BLaER1 treated with 17β-estradiol and CSF1 and Interleukin-3, amounts not matched to agents 10 nM and 100 nM (cell line): ENCODE data around the gene TTC12.

Experiments used
- H3K27ac ChIP-seq, 11 experiments: shearing (Covaris generic); formaldehyde crosslinking; 2 replicates each; pipeline ENCODE4 v1.8.1; 2022
- H3K27me3 ChIP-seq, 11 experiments: shearing (Covaris generic); formaldehyde crosslinking; 2 replicates each; pipeline ENCODE4 v1.8.1; 2022
- H3K36me3 ChIP-seq, 11 experiments: shearing (Covaris generic); formaldehyde crosslinking; 2 replicates each; pipeline ENCODE4 v1.8.1; 2022
- H3K4me1 ChIP-seq, 10 experiments: shearing (Covaris generic); formaldehyde crosslinking; 2 replicates each; pipeline ENCODE4 v1.8.1; 2022
- H3K4me2 ChIP-seq, 11 experiments: shearing (Covaris generic); formaldehyde crosslinking; 2 replicates each; pipeline ENCODE4 v1.8.1; 2022
- H3K4me3 ChIP-seq, 10 experiments: shearing (Covaris generic); formaldehyde crosslinking; 2 replicates each; pipeline ENCODE4 v1.8.1; 2022
- H3K9ac ChIP-seq, 11 experiments: shearing (Covaris generic); formaldehyde crosslinking; 2 replicates each; pipeline ENCODE4 v1.8.1; 2022
- H3K9me3 ChIP-seq, 11 experiments: shearing (Covaris generic); formaldehyde crosslinking; replicated peaks in 1 of 11; 2 replicates each; pipeline ENCODE4 v1.8.1; 2022
- H4K20me1 ChIP-seq, 11 experiments: shearing (Covaris generic); formaldehyde crosslinking; 2 replicates each; pipeline ENCODE4 v1.8.1; 2022
- Cebpa-rat ChIP-seq, 11 experiments: shearing (Covaris generic); IDR thresholded peaks; 2 replicates each; pipeline ENCODE4 v1.8.1; 2022

Gene TTC12

GRCh38 chr11:113314389-113315301, at the start of gene TTC12:
Gene TTC12 (plus strand): TSS chr11:113314583. CDS start chr11:113316258, 1,675 bp downstream.
- Histone ChIP-seq H3K4me2 (no peak within 1 kb of the TSS), H3K9ac (no peak within 1 kb of the TSS), H3K27ac (no peak within 1 kb of the TSS), H3K4me1 (no peaks in the 10 kb centered on the region), H3K9me3 (peaks cover 0 to 9% (median 3%) of the 10 kb centered on the region in 11 experiments; a peak in 5 of 22 replicates), H3K36me3 (no peaks in the 10 kb centered on the region), H3K27me3 (no peaks in the 10 kb centered on the region; a peak in 1 of 22 replicates), H4K20me1 (no peaks in the 10 kb centered on the region), H3K4me3 (no peak within 1 kb of the TSS)
- TF ChIP-seq Cebpa-rat (IDR thresholded peaks at IDR 0.05) = no peak

GRCh38 chr11:113265362-113265761, 49.0 kb upstream of the TTC12 start:
- H3K9ac ChIP-seq = no peak overlapping the region
- H3K4me1 ChIP-seq = peaks cover 0 to 15% (median 10%) of the 10 kb centered on the region in 10 experiments; a peak in 9 of 20 replicates
- H3K4me2 ChIP-seq = no peak overlapping the region
- H3K9me3 ChIP-seq = no peaks in the 10 kb centered on the region
- H3K4me3 ChIP-seq = no peak overlapping the region
- no peaks in the 10 kb centered on the region for H4K20me1 ChIP-seq
- no peaks in the 10 kb centered on the region; a peak in 1 of 22 replicates for H3K36me3 ChIP-seq
- no peak for TF ChIP-seq Cebpa-rat (IDR thresholded peaks at IDR 0.05)
- H3K27ac ChIP-seq = no peak overlapping the region
- H3K27me3 ChIP-seq = no peaks in the 10 kb centered on the region

- Histone ChIP-seq H3K9ac (no peak overlapping the region), H3K27me3 (no peaks in the 10 kb centered on the region), H3K4me3 (no peak overlapping the region), H3K4me1 (peaks cover 0 to 6% (median 4%) of the 10 kb centered on the region in 10 experiments; a peak in 8 of 20 replicates), H3K36me3 (no peaks in the 10 kb centered on the region), H3K4me2 (no peak overlapping the region), H4K20me1 (no peaks in the 10 kb centered on the region), H3K27ac (no peak overlapping the region), H3K9me3 (no peaks in the 10 kb centered on the region)
- TF ChIP-seq Cebpa-rat (IDR thresholded peaks at IDR 0.05) = no peak
These were observed 46.9 kb upstream of the TTC12 start for GRCh38 chr11:113267493-113267892.

- Histone ChIP-seq H3K4me1 (no peaks in the 10 kb centered on the region), H3K36me3 (no peaks in the 10 kb centered on the region), H3K27ac (no peak overlapping the region), H3K9me3 (no peaks in the 10 kb centered on the region), H3K27me3 (no peaks in the 10 kb centered on the region), H4K20me1 (no peaks in the 10 kb centered on the region), H3K4me3 (no peak overlapping the region), H3K4me2 (no peak overlapping the region), H3K9ac (no peak overlapping the region)
- no peak for TF ChIP-seq Cebpa-rat (IDR thresholded peaks at IDR 0.05)
These were observed 45.3 kb upstream of the TTC12 start for GRCh38 chr11:113269096-113269495.

- Histone ChIP-seq H3K9ac (no peak overlapping the region), H3K36me3 (no peaks in the 10 kb centered on the region), H3K27ac (no peak overlapping the region), H3K4me3 (no peak overlapping the region), H3K27me3 (no peaks in the 10 kb centered on the region), H3K9me3 (no peaks in the 10 kb centered on the region), H3K4me2 (no peak overlapping the region), H3K4me1 (peaks cover 0 to 5% (median under 1%) of the 10 kb centered on the region in 10 experiments; a peak in 6 of 20 replicates), H4K20me1 (no peaks in the 10 kb centered on the region)
- TF ChIP-seq Cebpa-rat (IDR thresholded peaks at IDR 0.05) = no peak
These were observed 44.7 kb upstream of the TTC12 start for GRCh38 chr11:113269636-113270035.

GRCh38 chr11:113270080-113270479, 44.3 kb upstream of the TTC12 start:
- no peak overlapping the region for H3K4me3 ChIP-seq
- H3K27ac ChIP-seq = no peak overlapping the region
- no peaks in the 10 kb centered on the region for H3K9me3 ChIP-seq
- no peaks in the 10 kb centered on the region for H3K27me3 ChIP-seq
- H3K9ac ChIP-seq = no peak overlapping the region
- no peaks in the 10 kb centered on the region for H3K36me3 ChIP-seq
- no peak for TF ChIP-seq Cebpa-rat (IDR thresholded peaks at IDR 0.05)
- no peak overlapping the region for H3K4me2 ChIP-seq
- H3K4me1 ChIP-seq = peaks cover 0 to 9% (median 5%) of the 10 kb centered on the region in 10 experiments; a peak in 13 of 20 replicates
- no peaks in the 10 kb centered on the region for H4K20me1 ChIP-seq

GRCh38 chr11:113271551-113272245, 42.7 kb upstream of the TTC12 start:
- Histone ChIP-seq H3K36me3 (no peaks in the 10 kb centered on the region), H3K27me3 (no peaks in the 10 kb centered on the region), H3K9ac (no peak overlapping the region), H4K20me1 (no peaks in the 10 kb centered on the region), H3K4me1 (peaks cover 8 to 25% (median 19%) of the 10 kb centered on the region in 10 experiments; a peak in 17 of 20 replicates), H3K4me3 (no peak overlapping the region), H3K4me2 (no peak overlapping the region), H3K9me3 (no peaks in the 10 kb centered on the region), H3K27ac (no peak overlapping the region)
- no peak for TF ChIP-seq Cebpa-rat (IDR thresholded peaks at IDR 0.05)

- Histone ChIP-seq H3K9me3 (no peaks in the 10 kb centered on the region), H3K4me3 (no peak overlapping the region), H3K27ac (no peak overlapping the region), H3K36me3 (no peaks in the 10 kb centered on the region), H3K9ac (no peak overlapping the region), H3K4me2 (no peak overlapping the region), H3K4me1 (peaks cover 8 to 31% (median 20%) of the 10 kb centered on the region in 10 experiments; a peak in 17 of 20 replicates), H4K20me1 (no peaks in the 10 kb centered on the region), H3K27me3 (no peaks in the 10 kb centered on the region)
- no peak for TF ChIP-seq Cebpa-rat (IDR thresholded peaks at IDR 0.05)
These were observed 42.1 kb upstream of the TTC12 start for GRCh38 chr11:113272281-113272680.

- no peak overlapping the region for H3K27ac ChIP-seq
- no peak overlapping the region for H3K4me2 ChIP-seq
- H3K9ac ChIP-seq = no peak overlapping the region
- H3K9me3 ChIP-seq = no peaks in the 10 kb centered on the region
- TF ChIP-seq Cebpa-rat (IDR thresholded peaks at IDR 0.05) = no peak
- no peak overlapping the region for H3K4me3 ChIP-seq
- no peaks in the 10 kb centered on the region for H3K27me3 ChIP-seq
- no peaks in the 10 kb centered on the region for H4K20me1 ChIP-seq
- peaks cover 8 to 33% (median 21%) of the 10 kb centered on the region in 10 experiments; a peak in 17 of 20 replicates for H3K4me1 ChIP-seq
- H3K36me3 ChIP-seq = no peaks in the 10 kb centered on the region
These were observed 41.3 kb upstream of the TTC12 start for GRCh38 chr11:113272927-113273615.
